ENCODE data around the gene KLK15. TPM values are rescaled to one million over a fixed set of nuclear protein-coding genes. Genes with fewer than 3 reads are reported as not detected.

The KLK15 gene
- total and polyA plus RNA-seq, 2 donors (not counting 3 experiments of a cell fraction or from before 2014, with no cell fraction given): not detected

GRCh38 chr19:50794074-50794875 lies 39.1 kb downstream of the KLK15 start:
- DNase-seq (ENCODE audit: low read depth, low spot score) (no peak), FAIRE-seq (no peak)
- TF ChIP-seq EZH2 (IDR thresholded peaks at IDR 0.05; ENCODE audit: borderline replicate concordance, low read depth, low read length, severe bottlenecking): no peak
- peak in 1 of 2 donors; percentile 10 for TF ChIP-seq CTCF (IDR thresholded peaks at IDR 0.05; ENCODE audit: extremely low read depth in 1 of 2, insufficient read depth in 1 of 2, low read depth in 1 of 2, low read length in 2 of 2)
- H3K36me3 ChIP-seq (ENCODE audit: control insufficient read depth in 2 of 2, extremely low read depth in 1 of 2, insufficient read depth in 2 of 2, low read length in 2 of 2): peaks cover 8 to 19% of the 10 kb centered on the region in 2 experiments
- H3K9ac ChIP-seq (replicated peaks; ENCODE audit: extremely low read depth, insufficient read depth, low read length): no peak overlapping the region
- H3K4me2 ChIP-seq (ENCODE audit: insufficient read depth, low read length): no peak overlapping the region
- H3K9me3 ChIP-seq (replicated peaks; ENCODE audit: control insufficient read depth, insufficient read depth, low read length): no peaks in the 10 kb centered on the region
- no peaks in the 10 kb centered on the region for H3K27me3 ChIP-seq (ENCODE audit: control insufficient read depth in 2 of 2, insufficient read depth in 2 of 2, low read length in 2 of 2)
- BruUV-seq (replicated peaks): no TSS peak
- H4K20me1 ChIP-seq (replicated peaks; ENCODE audit: control insufficient read depth, extremely low read depth, insufficient read depth, low read length): no peaks in the 10 kb centered on the region
- ChIA-PET CTCF (interaction anchor here (0.8 to 1.3 kb wide), 6 partner anchors 11 to 426 kb away, joined by 3 to 4 read pairs (median 3); no protein-coding TSS in a partner anchor), POLR2A (interaction anchor here (2.1 kb wide), 1 partner anchor 11 kb away, joined by 6 read pairs; no protein-coding TSS in a partner anchor)
- H3K4me1 ChIP-seq (ENCODE audit: control insufficient read depth, extremely low read depth, insufficient read depth, low read length): no peaks in the 10 kb centered on the region
- no peaks in the 10 kb centered on the region for H3K9me1 ChIP-seq (replicated peaks; ENCODE audit: control insufficient read depth, extremely low read depth, insufficient read depth, low read length)
- no peak overlapping the region for H3K27ac ChIP-seq (ENCODE audit: insufficient read depth, low read depth, low read length)
- no peak overlapping the region for H2AFZ ChIP-seq (ENCODE audit: low read depth, low read length)
- intact Hi-C loops (cut with micrococcal nuclease) (no loop called here), dilution Hi-C loops (cut with MboI; ENCODE audit: extremely low pct_ligation_motif_present, low sequenced_read_pairs) (no loop called here)
- no peak overlapping the region for H3K4me3 ChIP-seq (replicated peaks in 1 of 3; ENCODE audit: insufficient read depth in 1 of 3, low read depth in 1 of 3, low read length in 3 of 3)
- H3K79me2 ChIP-seq (ENCODE audit: control insufficient read depth, insufficient read depth, low read length): peaks cover 6% of the 10 kb centered on the region

GRCh38 chr19:50793558-50794065 lies 39.8 kb downstream of the KLK15 start:
- Histone ChIP-seq H3K4me2 (ENCODE audit: insufficient read depth, low read length) (no peak overlapping the region), H3K36me3 (ENCODE audit: control insufficient read depth in 2 of 2, extremely low read depth in 1 of 2, insufficient read depth in 2 of 2, low read length in 2 of 2) (peaks cover 5 to 15% of the 10 kb centered on the region in 2 experiments), H2AFZ (ENCODE audit: low read depth, low read length) (no peak overlapping the region), H3K9me1 (replicated peaks; ENCODE audit: control insufficient read depth, extremely low read depth, insufficient read depth, low read length) (no peaks in the 10 kb centered on the region), H3K4me3 (replicated peaks in 1 of 3; ENCODE audit: insufficient read depth in 1 of 3, low read depth in 1 of 3, low read length in 3 of 3) (no peak overlapping the region), H3K79me2 (ENCODE audit: control insufficient read depth, insufficient read depth, low read length) (peaks cover 4% of the 10 kb centered on the region), H3K9ac (replicated peaks; ENCODE audit: extremely low read depth, insufficient read depth, low read length) (no peak overlapping the region), H3K9me3 (replicated peaks; ENCODE audit: control insufficient read depth, insufficient read depth, low read length) (no peaks in the 10 kb centered on the region), H3K27ac (ENCODE audit: insufficient read depth, low read depth, low read length) (no peak overlapping the region), H3K4me1 (ENCODE audit: control insufficient read depth, extremely low read depth, insufficient read depth, low read length) (no peaks in the 10 kb centered on the region), H3K27me3 (ENCODE audit: control insufficient read depth in 2 of 2, insufficient read depth in 2 of 2, low read length in 2 of 2) (no peaks in the 10 kb centered on the region), H4K20me1 (replicated peaks; ENCODE audit: control insufficient read depth, extremely low read depth, insufficient read depth, low read length) (no peaks in the 10 kb centered on the region)
- TSS peak; percentile 6 for BruUV-seq (replicated peaks)
- POLR2A ChIA-PET: interaction anchor here (1.1 kb wide), 1 partner anchor 11 kb away, joined by 5 read pairs; no protein-coding TSS in a partner anchor
- TF ChIP-seq CTCF (IDR thresholded peaks at IDR 0.05; ENCODE audit: extremely low read depth in 1 of 2, insufficient read depth in 1 of 2, low read depth in 1 of 2, low read length in 2 of 2): no peak
- TF ChIP-seq MAX (IDR thresholded peaks at IDR 0.05; ENCODE audit: insufficient read depth, insufficient read length): no peak
- TF ChIP-seq POLR2AphosphoS5 (IDR thresholded peaks at IDR 0.05; ENCODE audit: insufficient read depth, low read depth, low read length): no peak
- TF ChIP-seq MYC (IDR thresholded peaks at IDR 0.05; ENCODE audit: low read depth, low read length): no peak
- no peak for TF ChIP-seq EZH2 (IDR thresholded peaks at IDR 0.05; ENCODE audit: borderline replicate concordance, low read depth, low read length, severe bottlenecking)
- TF ChIP-seq JUN (IDR thresholded peaks at IDR 0.05; ENCODE audit: borderline replicate concordance, insufficient read depth, insufficient read length, low read depth): no peak
- TF ChIP-seq GATA2 (IDR thresholded peaks at IDR 0.05; ENCODE audit: insufficient read depth, insufficient read length, low read depth, low read length): no peak
- no peak for TF ChIP-seq POLR2A (IDR thresholded peaks at IDR 0.05; ENCODE audit: low read depth, low read length)
- TF ChIP-seq FOS (IDR thresholded peaks at IDR 0.05; ENCODE audit: borderline replicate concordance, insufficient read depth, low read length): no peak
- CTCF ChIA-PET: interaction anchor here (1.0 kb wide), 2 partner anchors 124 to 129 kb away, joined by 3 read pairs; no protein-coding TSS in a partner anchor
- FAIRE-seq (no peak), DNase-seq (ENCODE audit: low read depth, low spot score) (no peak)
- dilution Hi-C loops (cut with MboI; ENCODE audit: extremely low pct_ligation_motif_present, low sequenced_read_pairs) (no loop called here), intact Hi-C loops (cut with micrococcal nuclease) (no loop called here)

Data from endothelial cell of umbilical vein (primary cell).